Psoas muscle (tissue), 8 donors: ENCODE measurements around the gene TMEM163. TPM values are rescaled to one million over a fixed set of nuclear protein-coding genes. Genes with fewer than 3 reads are reported as not detected.

Source experiments
- ATAC-seq, 4 donors: fragments of 200-7000 bp; cut with Tn5 transposase; one replicate each; pipeline ENCODE4 v1.9.1; 2020; ENCODE audit warnings: moderate library complexity in 3 of 4, mild to moderate bottlenecking in 2 of 4
- DNase-seq, 2 donors: peaks; one replicate each; pipeline ENCODE4 v3.0.0-alpha.2; 2020
- H3K27ac ChIP-seq: fragments of 200-600 bp; one replicate; pipeline ENCODE4 v1.8.0; 2022
- H3K27me3 ChIP-seq, 3 donors: fragments of 200-600 bp in 1 of 3; one replicate each; pipeline versions ENCODE4 v1.6.1 to v1.8.0; 2013 to 2022; ENCODE audit warnings: low read length in 2 of 3, mild to moderate bottlenecking in 2 of 3, moderate library complexity in 1 of 3; ENCODE audit not compliant: insufficient read depth in 3 of 3
- H3K36me3 ChIP-seq, 2 donors: fragments of 200-600 bp in 1 of 2; one replicate each; pipeline versions ENCODE4 v1.6.1 to v1.8.0; 2013 to 2022; ENCODE audit warnings: low read depth in 1 of 2, mild to moderate bottlenecking in 1 of 2, moderate library complexity in 1 of 2; ENCODE audit not compliant: insufficient read depth in 1 of 2
- H3K4me1 ChIP-seq: fragments of 200-600 bp; one replicate; pipeline ENCODE4 v1.8.0; 2022
- H3K4me3 ChIP-seq: fragments of 200-600 bp; one replicate; pipeline ENCODE4 v1.8.0; 2022; ENCODE audit warnings: mild to moderate bottlenecking
- H3K9me3 ChIP-seq: fragments of 200-600 bp; one replicate; pipeline ENCODE4 v1.8.0; 2022
- CTCF ChIP-seq: fragments of 200-600 bp; IDR thresholded peaks from one replicate; pipeline ENCODE4 v1.8.0; 2022; ENCODE audit warnings: antibody characterized with exemption
- WGBS, 3 donors: extraction: QIAGEN DNeasy Blood & Tissue Kit; methylation state at CpG; one replicate each; pipeline versions ENCODE4 v1.1.6 to v1.1.7; 2013; 5-methylcytosine and 5-hydroxymethylcytosine counted together
- intact Hi-C, 2 donors: fragments of 100-400 bp; cut with DNase I; formaldehyde crosslinking; loops; one replicate each; pipeline versions ENCODE4 v1.11.0 to v1.14.2; 2022
- polyA plus RNA-seq, 3 donors: library from polyadenylated mRNA; stranded (reverse); fragments of 200-250 nt; gene quantifications; one replicate each; pipeline ENCODE4 v1.2.3, GENCODE V29; 2013
- total RNA-seq, 4 donors: library from RNA; stranded (reverse); fragmentation: NEBNext Ultra II Directional in 2 of 4; extraction: Animal tissue kit (Norgen Biotek cat#: 25700) in 2 of 4; gene quantifications; one replicate each; pipeline versions ENCODE4 v1.2.1 to v1.2.4, GENCODE V29; 2021 to 2023
- donor health status: healthy with polysubstance abuse.
- donor health status: DM: no; HTN: no; CAD: no; lungs with moderate emphysema.
- donor health status: Bipolar disorder and iron deficiency.
- donor health status: healthy.
- donor health status: DM: yes; HTN: yes; CAD: no.
- donor health status: DM: no; HTN: no; CAD: no.
- donor health status: DM: no; HTN: no; CAD: no.
- donor health status: DM: yes; HTN: yes; CAD: no.

TMEM163 gene
- total and polyA plus RNA-seq, 7 donors = 0.17 to 0.52 (median 0.28) TPM; not detected in 1

GRCh38 chr2:134665727-134666506 lies 52.9 kb downstream of the TMEM163 start:
- no peak for ATAC-seq
- H3K36me3 ChIP-seq = no peaks in the 10 kb centered on the region
- DNase-seq = no peak
- peaks cover 0 to 2% (median 0%) of the 10 kb centered on the region in 3 donors for H3K27me3 ChIP-seq
- no peaks in the 10 kb centered on the region for H3K9me3 ChIP-seq
- intact Hi-C loops = no loop called here
- WGBS, 3 donors = 58 to 62% (median 61%) methylated on average over 7 of the region's 7 CpGs
- TF ChIP-seq CTCF = no peak
- H3K27ac ChIP-seq = no peak overlapping the region
- no peaks in the 10 kb centered on the region for H3K4me1 ChIP-seq
- no peak overlapping the region for H3K4me3 ChIP-seq

DNA sequence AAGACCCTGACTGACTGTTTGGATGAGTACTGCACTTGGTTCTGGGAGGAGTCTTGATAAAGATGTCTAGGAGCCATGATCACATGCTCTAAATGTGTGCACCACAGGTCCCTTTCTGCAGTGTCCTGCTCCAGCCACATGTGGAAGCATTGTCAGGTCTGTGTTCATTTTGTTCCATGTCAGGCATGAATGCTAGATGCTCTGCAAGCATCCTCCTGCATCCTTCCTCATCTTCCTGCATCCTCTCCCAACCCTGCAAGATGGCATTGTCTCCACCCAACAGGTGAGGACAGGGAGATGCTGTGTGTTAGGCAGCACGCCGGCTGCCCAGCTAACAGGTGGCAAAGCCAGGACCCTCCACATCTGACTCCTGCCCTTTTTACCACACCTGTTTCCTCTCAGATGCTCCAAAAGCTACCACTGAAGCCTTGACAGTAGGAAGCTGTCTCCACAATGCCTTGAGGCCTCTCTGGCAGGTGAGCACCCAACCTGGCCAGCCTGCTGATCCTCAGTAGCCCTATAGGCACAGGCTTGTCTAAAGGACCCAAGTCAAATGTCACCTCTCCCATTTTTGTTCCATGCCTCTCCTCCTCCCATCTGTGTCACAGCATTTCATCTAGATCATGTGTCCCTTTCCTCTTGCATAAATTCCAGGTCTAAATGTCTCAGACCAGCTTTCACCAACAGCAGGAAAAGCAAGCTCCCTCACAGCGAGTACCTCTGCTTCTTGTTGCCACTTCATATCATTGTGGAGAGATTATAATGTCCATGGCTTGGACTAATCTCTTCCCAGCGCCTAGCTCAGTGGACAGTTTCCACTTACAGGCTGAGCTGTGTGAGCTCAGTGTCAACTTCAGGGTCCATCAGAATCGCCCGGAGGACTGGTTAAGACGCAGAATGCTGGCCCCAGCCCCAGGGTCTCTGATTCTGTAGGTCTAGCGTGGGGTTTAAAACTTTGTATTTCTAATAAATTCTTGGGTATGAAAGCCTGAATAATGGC lies 55.0 kb downstream of the TMEM163 start:
- ATAC-seq = no peak
- Histone ChIP-seq H3K27ac (no peak overlapping the region), H3K27me3 (peaks cover 0 to 2% (median 0%) of the 10 kb centered on the region in 3 donors), H3K4me1 (no peaks in the 10 kb centered on the region), H3K9me3 (no peaks in the 10 kb centered on the region), H3K4me3 (no peak overlapping the region), H3K36me3 (no peaks in the 10 kb centered on the region)
- TF ChIP-seq CTCF = no peak
- DNase-seq = no peak
- 65 to 66% (median 65%) methylated on average over 8 of the region's 8 CpGs for WGBS, 3 donors
- intact Hi-C loops = no loop called here

- no peak for TF ChIP-seq CTCF
- no peaks in the 10 kb centered on the region for H3K4me1 ChIP-seq
- DNase-seq (no peak), ATAC-seq (no peak)
- peaks cover 0 to 2% (median 0%) of the 10 kb centered on the region in 3 donors for H3K27me3 ChIP-seq
- H3K9me3 ChIP-seq = no peaks in the 10 kb centered on the region
- intact Hi-C loops = no loop called here
- WGBS, 3 donors = 88 to 94% (median 90%) methylated on average over 1 of the region's 1 CpG
- H3K4me3 ChIP-seq = no peak overlapping the region
- no peaks in the 10 kb centered on the region for H3K36me3 ChIP-seq
- no peak overlapping the region for H3K27ac ChIP-seq
Observed at GRCh38 chr2:134662751-134663150, 56.0 kb downstream of the TMEM163 start.

DNA sequence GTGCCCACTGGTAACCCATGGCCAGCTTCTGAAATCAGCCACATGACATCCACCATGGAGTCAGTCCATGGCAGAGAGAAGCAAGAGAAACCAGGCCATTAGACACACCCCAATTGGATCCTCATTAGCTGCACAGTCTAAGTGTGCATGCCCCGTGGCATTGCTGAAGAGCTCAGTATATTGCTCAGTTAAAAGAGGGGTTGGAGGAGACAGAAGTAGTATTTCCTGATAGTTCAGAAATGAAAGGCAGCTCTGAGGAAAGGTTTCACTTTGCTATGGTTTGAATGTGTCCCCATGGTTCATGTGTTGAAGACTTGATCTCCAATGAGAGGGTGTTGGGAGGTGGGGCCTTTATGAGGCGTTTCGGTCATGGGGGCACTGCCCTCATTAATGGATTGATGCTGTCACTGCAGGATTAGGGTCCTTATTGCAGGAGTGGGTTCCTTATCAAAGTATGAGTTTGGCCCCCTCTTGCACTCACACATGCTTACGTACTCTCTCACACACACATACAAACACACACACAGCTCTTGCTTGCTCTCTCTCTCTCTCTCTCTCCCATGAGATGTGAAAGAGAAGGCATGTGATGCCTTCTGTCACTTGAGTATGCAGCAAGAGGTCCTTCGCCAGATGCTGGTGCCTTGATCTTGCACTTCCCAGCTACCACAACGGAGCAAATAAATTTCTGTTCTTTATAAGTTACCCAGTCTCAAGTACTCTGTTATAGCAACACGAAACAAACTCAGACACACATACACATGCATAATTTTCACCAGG lies 58.0 kb downstream of the TMEM163 start:
- H3K27ac ChIP-seq = no peak overlapping the region
- H3K36me3 ChIP-seq = no peaks in the 10 kb centered on the region
- intact Hi-C loops = no loop called here
- DNase-seq = no peak
- H3K4me1 ChIP-seq = no peaks in the 10 kb centered on the region
- H3K4me3 ChIP-seq = no peak overlapping the region
- TF ChIP-seq CTCF = no peak
- no peak for ATAC-seq
- peaks cover 0 to 2% (median 0%) of the 10 kb centered on the region in 3 donors for H3K27me3 ChIP-seq
- 73 to 79% (median 76%) methylated on average over 7 of the region's 7 CpGs for WGBS, 3 donors
- H3K9me3 ChIP-seq = no peaks in the 10 kb centered on the region
